SK-N-MC (cell line): ENCODE measurements around the gene VAV2.

Experiments
- DNase-seq: peaks from one replicate; pipeline ENCODE4 v3.0.0-alpha.2; 2011; ENCODE audit warnings: low read depth, low spot score
- H3K27ac ChIP-seq: fragments of 200-600 bp; sonication (generic); 2 replicates; pipeline ENCODE4 v1.5.1; 2016; ENCODE audit warnings: mixed run types
- H3K36me3 ChIP-seq: fragments of 200-600 bp; sonication (generic); 2 replicates; pipeline ENCODE4 v1.6.1; 2017; ENCODE audit warnings: antibody characterized with exemption, low read length, mixed read lengths; ENCODE audit not compliant: insufficient read depth
- H3K4me3 ChIP-seq: fragments of 200-600 bp; sonication (generic); 2 replicates; pipeline ENCODE4 v1.5.1; 2016
- H3K9ac ChIP-seq: fragments of 200-600 bp; sonication (generic); 2 replicates; pipeline ENCODE4 v1.8.0; 2017; ENCODE audit warnings: mixed run types, mixed read lengths; ENCODE audit not compliant: insufficient read length
- H3K9me3 ChIP-seq: fragments of 200-600 bp; sonication (generic); 2 replicates; pipeline ENCODE4 v1.6.1; 2017; ENCODE audit warnings: low read depth, mild to moderate bottlenecking, antibody characterized with exemption, low read length, moderate library complexity, mixed read lengths
- EZH2 ChIP-seq: fragments of 200-600 bp; sonication (generic); IDR thresholded peaks from one replicate; pipeline ENCODE4 v1.6.1; 2017; ENCODE audit warnings: antibody characterized with exemption
- FOXP2 ChIP-seq: optimal IDR thresholded peaks from 2 replicates; pipeline ENCODE3; 2011; ENCODE audit warnings: mild to moderate bottlenecking, moderate library complexity; ENCODE audit not compliant: insufficient read depth; ENCODE audit errors: extremely low read length, control extremely low read depth
- POLR2AphosphoS5 ChIP-seq: IDR thresholded peaks from 2 replicates; pipeline ENCODE4 v1.6.1; 2012; ENCODE audit warnings: mild to moderate bottlenecking, low read depth, low read length, borderline replicate concordance

VAV2 gene

GRCh38 chr9:133782157-133783130 lies 209.7 kb downstream of the VAV2 start:
- Histone ChIP-seq H3K9me3 (no peaks in the 10 kb centered on the region), H3K27ac (no peak overlapping the region), H3K4me3 (no peak overlapping the region), H3K36me3 (no peaks in the 10 kb centered on the region), H3K9ac (no peak overlapping the region)
- DNase-seq: peak; percentile 34
- TF ChIP-seq EZH2 (no peak), POLR2AphosphoS5 (no peak), FOXP2 (no peak)

GRCh38 chr9:133781828-133782135 lies 210.3 kb downstream of the VAV2 start:
- no peak overlapping the region for H3K9ac ChIP-seq
- no peak overlapping the region for H3K4me3 ChIP-seq
- no peak for DNase-seq
- no peaks in the 10 kb centered on the region for H3K9me3 ChIP-seq
- no peaks in the 10 kb centered on the region for H3K36me3 ChIP-seq
- no peak for TF ChIP-seq EZH2
- no peak overlapping the region for H3K27ac ChIP-seq

- no peak for DNase-seq
- no peak overlapping the region for H3K4me3 ChIP-seq
- TF ChIP-seq FOXP2 (no peak), POLR2AphosphoS5 (no peak), EZH2 (no peak)
- H3K36me3 ChIP-seq: no peaks in the 10 kb centered on the region
- H3K9me3 ChIP-seq: no peaks in the 10 kb centered on the region
- H3K9ac ChIP-seq: no peak overlapping the region
- no peak overlapping the region for H3K27ac ChIP-seq
Measured at GRCh38 chr9:133780962-133781827, 210.9 kb downstream of the VAV2 start.

DNA sequence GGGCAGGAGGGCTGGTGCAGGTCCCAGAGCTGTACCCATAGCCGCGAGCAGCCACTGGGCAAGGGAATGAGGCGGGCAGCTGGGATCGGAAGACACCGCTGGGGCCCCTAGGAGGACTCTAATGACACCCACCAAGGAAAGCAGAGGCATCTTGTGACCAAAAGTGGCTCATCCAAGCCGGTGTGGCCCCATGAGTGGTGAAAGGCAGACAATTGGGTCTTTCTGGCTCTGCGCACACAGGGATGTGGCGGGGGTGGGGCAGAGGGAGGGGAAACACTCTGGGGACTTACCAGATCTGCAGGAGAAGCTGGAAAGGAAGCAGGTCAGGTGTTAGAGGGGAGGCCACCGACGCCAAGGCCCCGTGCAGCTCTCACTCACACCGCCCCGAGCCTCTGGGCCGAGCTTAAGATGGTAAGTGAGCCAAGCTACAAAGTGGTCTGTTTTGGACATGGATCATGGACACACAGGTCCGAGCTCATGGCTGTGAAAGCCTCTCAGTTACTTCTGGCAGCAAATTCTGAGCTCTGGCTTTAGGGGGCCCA lies 211.6 kb downstream of the VAV2 start:
- Histone ChIP-seq H3K9ac (no peak overlapping the region), H3K4me3 (no peak overlapping the region), H3K27ac (no peak overlapping the region), H3K36me3 (no peaks in the 10 kb centered on the region), H3K9me3 (no peaks in the 10 kb centered on the region)
- TF ChIP-seq FOXP2: no peak
- no peak for TF ChIP-seq EZH2
- TF ChIP-seq POLR2AphosphoS5: no peak
- DNase-seq: no peak

DNA sequence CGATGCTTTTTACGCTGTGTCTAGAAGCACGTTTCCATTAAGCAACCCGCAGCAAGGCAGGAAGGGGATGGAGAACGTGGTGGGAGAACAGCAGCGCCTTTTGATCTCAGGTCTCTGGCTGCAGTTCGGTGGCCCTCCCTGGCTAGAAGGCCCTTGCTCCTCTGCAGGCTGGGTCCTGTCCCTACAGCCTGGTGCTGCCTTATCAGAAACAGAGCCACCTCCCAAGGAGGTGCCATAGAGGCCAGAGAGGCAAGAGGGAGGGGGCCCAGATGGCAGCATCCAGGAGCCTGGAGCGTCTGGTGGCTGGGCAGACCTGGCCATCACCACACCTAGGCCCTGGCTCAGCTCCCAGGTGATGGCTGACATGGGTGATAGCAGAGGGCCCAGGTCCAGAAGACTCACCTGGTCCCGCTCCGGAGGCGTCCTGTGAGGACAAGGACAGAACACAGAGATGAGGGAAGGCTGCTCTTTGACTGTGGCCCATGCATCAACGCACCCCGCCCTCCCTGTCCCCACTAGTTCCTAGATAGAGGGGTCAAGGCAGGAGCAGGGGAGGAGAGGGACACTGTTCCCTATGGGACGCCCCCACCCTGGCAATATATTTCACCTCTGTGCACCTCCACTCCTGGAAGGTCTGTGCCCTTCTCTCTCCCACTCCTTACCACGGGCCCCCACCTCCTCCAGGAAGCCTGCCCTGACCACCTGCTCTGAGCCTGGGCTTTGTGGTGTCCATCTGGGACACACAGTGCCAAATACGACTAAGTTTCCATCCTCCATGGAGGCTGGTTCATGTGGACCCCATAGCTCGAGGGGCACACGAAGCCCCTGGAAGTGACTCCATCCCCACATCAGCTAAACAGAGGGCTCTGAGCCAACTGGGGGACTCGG lies 212.4 kb downstream of the VAV2 start:
- no peaks in the 10 kb centered on the region for H3K9me3 ChIP-seq
- TF ChIP-seq FOXP2 (no peak), EZH2 (no peak), POLR2AphosphoS5 (no peak)
- H3K27ac ChIP-seq: no peak overlapping the region
- H3K36me3 ChIP-seq: no peaks in the 10 kb centered on the region; the same call in 1 of the 2 replicates
- H3K9ac ChIP-seq: no peak overlapping the region
- no peak for DNase-seq
- no peak overlapping the region for H3K4me3 ChIP-seq

DNA sequence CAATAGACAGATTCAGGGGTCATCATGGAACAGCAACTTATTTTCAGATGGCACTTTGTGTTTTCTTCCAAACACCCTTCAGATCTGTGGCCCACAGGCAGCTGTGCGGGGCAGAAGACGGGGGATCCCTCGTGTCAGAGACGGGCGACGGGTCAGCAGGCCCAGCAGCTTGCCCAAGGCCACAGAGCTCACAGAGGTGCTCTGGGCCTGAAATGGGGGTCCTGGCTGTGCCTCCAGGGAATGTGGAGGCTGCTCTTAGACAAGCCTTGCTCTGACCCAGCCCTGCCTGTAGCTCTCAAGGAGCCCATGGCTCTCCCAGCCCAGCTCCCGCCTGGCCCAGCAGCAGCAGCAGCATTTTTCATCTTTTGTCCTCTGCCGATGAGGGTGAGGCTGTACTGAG lies 213.0 kb downstream of the VAV2 start:
- H3K9ac ChIP-seq: no peak overlapping the region
- H3K9me3 ChIP-seq: no peaks in the 10 kb centered on the region
- DNase-seq: no peak
- no peak overlapping the region for H3K27ac ChIP-seq
- H3K36me3 ChIP-seq: no peaks in the 10 kb centered on the region; the same call in 1 of the 2 replicates
- H3K4me3 ChIP-seq: no peak overlapping the region
- TF ChIP-seq FOXP2 (no peak), EZH2 (no peak), POLR2AphosphoS5 (no peak)

GRCh38 chr9:133778336-133779013 lies 213.6 kb downstream of the VAV2 start:
- no peaks in the 10 kb centered on the region; the same call in 1 of the 2 replicates for H3K36me3 ChIP-seq
- no peak overlapping the region for H3K27ac ChIP-seq
- DNase-seq: no peak
- no peak overlapping the region for H3K9ac ChIP-seq
- no peaks in the 10 kb centered on the region for H3K9me3 ChIP-seq
- H3K4me3 ChIP-seq: no peak overlapping the region
- TF ChIP-seq POLR2AphosphoS5 (no peak), FOXP2 (no peak), EZH2 (no peak)
